Measurements from ENCODE around the gene NRCAM.
"Not testable (repeated sequence)": the region's sequence is repeated elsewhere in the genome, so short reads cannot be mapped to it uniquely, and the experiment has no call there.

The NRCAM gene

DNA sequence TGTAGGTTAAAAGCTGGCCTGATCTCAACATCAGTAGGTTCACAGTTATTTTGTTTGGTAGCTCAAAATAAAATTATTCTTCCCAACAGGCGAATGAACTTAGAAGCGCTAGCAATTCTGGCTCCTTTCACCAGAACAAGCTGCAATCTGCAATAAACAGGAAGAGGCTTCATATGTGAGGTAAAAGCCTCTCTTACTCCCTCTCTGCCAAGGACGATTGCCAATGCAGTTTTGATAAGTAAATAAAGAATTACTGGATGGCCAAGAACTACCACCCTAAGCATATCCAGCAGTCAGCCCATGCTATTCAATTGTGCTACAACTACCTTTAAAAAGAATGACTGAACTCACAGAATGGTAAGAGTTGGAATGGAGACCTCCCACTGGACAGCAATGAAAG lies 176.1 kb downstream of the NRCAM start:
- DNase-seq (ENCODE audit: low read depth), result no peak
- no peak overlapping the region for H3K4me3 ChIP-seq (ENCODE audit: low read depth, low read length)
- TF ChIP-seq, protein P1, sequence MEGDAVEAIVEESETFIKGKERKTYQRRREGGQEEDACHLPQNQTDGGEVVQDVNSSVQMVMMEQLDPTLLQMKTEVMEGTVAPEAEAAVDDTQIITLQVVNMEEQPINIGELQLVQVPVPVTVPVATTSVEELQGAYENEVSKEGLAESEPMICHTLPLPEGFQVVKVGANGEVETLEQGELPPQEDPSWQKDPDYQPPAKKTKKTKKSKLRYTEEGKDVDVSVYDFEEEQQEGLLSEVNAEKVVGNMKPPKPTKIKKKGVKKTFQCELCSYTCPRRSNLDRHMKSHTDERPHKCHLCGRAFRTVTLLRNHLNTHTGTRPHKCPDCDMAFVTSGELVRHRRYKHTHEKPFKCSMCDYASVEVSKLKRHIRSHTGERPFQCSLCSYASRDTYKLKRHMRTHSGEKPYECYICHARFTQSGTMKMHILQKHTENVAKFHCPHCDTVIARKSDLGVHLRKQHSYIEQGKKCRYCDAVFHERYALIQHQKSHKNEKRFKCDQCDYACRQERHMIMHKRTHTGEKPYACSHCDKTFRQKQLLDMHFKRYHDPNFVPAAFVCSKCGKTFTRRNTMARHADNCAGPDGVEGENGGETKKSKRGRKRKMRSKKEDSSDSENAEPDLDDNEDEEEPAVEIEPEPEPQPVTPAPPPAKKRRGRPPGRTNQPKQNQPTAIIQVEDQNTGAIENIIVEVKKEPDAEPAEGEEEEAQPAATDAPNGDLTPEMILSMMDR (conservative IDR thresholded peaks at IDR 0.05; ENCODE audit: low read depth, low read length), result no peak

DNA sequence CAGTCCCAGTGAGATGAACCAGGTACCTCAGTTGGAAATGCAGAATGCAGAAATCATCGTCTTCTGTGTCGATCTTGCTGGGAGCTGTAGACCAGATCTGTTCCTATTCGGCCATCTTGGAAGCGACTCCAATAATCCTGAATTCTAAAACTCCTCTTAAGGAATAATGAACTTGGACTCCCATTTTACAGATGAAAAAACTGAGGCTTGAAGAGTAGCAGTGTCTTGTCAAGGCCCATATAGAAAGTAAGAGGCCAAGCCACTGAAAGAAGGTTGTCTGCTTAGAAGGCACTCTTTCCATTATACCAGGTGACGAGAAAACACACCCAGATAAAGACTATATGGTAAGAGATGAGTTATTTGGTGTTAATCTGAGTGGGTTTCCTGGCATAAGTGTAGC lies 177.5 kb downstream of the NRCAM start:
- no peak overlapping the region for H3K4me3 ChIP-seq (ENCODE audit: low read depth, low read length)
- TF ChIP-seq, protein P1 (conservative IDR thresholded peaks at IDR 0.05; ENCODE audit: low read depth, low read length), result no peak
- no peak for DNase-seq (ENCODE audit: low read depth)

DNA sequence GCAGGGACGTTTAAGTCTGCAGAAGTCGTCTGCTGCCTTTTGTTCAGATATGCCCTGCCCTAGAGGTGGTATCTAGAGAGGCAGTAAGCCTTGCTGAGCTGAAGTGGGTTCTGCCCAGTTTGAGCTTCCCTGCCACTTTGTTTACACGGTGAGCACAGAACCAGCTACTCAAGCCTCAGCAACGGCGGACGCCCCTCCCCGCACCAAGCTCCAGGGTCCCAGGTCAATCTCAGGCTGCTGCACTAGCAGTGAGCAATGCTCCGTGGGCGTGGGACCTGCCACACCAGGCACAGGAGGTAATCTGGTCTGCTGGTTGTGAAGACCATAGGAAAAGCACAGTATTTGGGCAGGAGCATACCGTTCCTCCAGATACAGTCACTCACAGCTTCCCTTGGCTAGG lies 178.0 kb downstream of the NRCAM start:
- H3K4me3 ChIP-seq (ENCODE audit: low read depth, low read length), result no peak overlapping the region
- TF ChIP-seq, protein P1 (conservative IDR thresholded peaks at IDR 0.05; ENCODE audit: low read depth, low read length), result no peak
- DNase-seq (ENCODE audit: low read depth), result no peak

DNA sequence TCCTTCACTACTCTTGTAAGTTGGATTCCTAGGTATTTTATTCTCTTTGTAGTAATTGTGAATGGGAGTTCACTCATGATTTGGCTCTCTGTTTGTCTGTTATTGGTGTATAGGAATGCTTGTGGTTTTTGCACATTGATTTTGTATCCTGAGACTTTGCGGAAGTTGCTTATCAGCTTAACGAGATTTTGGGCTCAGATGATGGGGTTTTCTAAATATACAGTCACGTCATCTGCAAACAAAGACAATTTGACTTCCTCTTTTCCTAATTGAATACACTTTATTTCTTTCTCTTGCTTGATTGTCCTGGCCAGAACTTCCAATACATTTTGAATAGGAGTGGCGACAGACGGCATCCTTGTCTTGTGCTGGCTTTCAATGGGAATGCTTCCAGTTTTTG lies 181.8 kb downstream of the NRCAM start:
- not testable (repeated sequence) for DNase-seq (ENCODE audit: low read depth); H3K4me3 ChIP-seq (ENCODE audit: low read depth, low read length)

DNA sequence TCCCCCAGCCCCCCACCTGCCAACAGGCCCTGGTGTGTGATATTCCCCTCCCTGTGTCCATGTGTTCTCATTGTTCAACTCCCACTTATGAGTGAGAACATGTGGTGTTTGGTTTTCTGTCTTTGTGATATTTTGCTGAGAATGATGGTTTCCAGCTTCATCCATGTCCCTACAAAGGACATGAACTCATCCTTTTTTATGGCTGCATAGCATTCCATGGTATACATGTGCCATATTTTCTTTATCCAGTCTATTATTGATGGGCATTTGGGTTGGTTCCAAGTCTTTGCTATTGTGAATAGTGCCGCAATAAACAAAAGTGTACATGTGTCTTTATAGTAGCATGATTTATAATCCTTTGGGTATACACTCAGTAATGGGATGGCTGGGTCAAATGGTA lies 183.3 kb downstream of the NRCAM start:
- not testable (repeated sequence) for DNase-seq (ENCODE audit: low read depth); H3K4me3 ChIP-seq (ENCODE audit: low read depth, low read length)

DNA sequence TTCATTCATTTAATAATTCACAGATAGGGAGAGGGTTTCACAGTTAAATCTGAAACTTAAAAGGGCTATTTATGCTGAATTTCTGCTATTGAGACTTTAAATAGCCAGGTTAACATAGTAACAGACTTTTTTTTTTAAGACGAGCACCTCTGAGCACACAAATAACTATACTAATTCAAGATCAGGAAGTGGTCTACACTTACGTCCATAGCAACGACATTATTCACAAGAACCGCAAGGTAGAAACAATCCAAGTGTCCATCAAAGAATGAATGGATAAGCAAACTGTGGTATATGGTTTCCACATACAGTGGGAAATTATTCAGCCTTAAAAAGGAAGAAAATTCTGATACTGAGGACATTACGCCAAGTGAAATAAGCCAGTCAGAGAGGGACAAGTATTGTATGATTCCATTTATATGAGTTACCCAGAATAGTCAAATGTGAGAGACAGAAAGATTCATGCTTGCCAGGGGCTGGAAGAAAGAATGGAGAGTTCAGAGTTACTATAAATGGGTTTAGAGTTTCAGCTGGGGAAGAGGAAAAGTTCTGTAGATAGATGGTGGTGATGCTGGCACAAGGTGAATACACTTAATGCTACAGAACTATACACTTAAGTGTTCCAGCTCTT lies 185.7 kb downstream of the NRCAM start:
- no peak overlapping the region for H3K4me3 ChIP-seq (ENCODE audit: low read depth, low read length)
- TF ChIP-seq, protein P1 (conservative IDR thresholded peaks at IDR 0.05; ENCODE audit: low read depth, low read length), result no peak
- no peak for DNase-seq (ENCODE audit: low read depth)

DNA sequence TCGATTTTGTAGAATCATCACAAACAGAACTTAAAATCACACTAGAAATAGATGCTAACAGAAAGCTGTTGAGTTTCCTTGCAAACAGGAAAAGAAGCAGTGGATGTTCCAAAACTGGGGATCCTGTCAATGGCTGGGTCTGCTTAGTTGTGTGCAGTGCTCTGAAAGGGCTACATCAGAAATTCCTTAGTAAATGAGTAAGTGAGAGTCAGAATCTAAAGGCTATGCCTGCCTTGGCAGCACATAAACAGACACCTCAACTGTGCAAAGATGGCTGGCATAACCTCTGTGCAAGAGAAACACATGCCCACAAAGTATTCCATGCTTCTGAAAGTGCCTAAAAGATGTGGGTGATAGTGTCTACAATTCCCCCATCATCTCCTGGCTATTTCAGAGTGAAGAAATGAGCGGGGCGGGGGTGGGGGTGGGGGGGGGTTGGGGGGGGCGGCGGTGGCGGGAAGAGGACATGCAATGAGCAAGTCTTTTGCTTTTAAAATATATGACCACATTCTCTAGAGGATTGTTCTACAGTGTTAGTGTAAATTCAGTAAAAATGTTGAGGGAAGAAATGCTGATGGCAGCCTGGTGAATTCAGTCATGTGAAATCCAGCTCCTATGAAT lies 187.9 kb downstream of the NRCAM start:
- DNase-seq (ENCODE audit: low read depth), result no peak
- TF ChIP-seq, protein P1 (conservative IDR thresholded peaks at IDR 0.05; ENCODE audit: low read depth, low read length), result no peak
- H3K4me3 ChIP-seq (ENCODE audit: low read depth, low read length), result no peak overlapping the region

DNA sequence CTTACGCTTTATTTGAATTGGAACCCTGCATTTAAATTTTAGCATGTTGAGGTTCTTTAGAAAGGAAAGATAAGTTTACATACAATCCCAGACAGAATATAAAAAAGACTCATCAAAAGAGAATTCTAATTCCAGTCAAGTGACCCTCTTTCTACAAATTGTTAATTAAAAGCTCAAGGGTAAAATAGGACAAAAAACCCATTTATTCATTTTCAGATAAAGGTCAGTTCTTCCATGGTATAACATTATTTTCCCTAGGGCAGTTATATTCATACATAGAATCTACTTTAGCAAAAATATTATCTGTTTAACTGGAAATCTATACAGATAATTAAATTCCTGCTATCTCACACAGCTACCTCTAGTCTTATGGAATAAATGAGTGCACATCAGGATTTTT lies 188.6 kb downstream of the NRCAM start:
- no peak overlapping the region for H3K4me3 ChIP-seq (ENCODE audit: low read depth, low read length)
- TF ChIP-seq, protein P1 (conservative IDR thresholded peaks at IDR 0.05; ENCODE audit: low read depth, low read length), result no peak
- DNase-seq (ENCODE audit: low read depth), result no peak
